HCT116 (cell line): Measurements from ENCODE around the gene LPAR3. TPM values are rescaled to one million over a fixed set of nuclear protein-coding genes. Genes with fewer than 3 reads are reported as not detected.

Experiments used
- ATAC-seq: fragments of 200-7000 bp; cut with Tn5 transposase; 2 replicates; pipeline ENCODE4 v1.9.1; 2020; ENCODE audit warnings: mild to moderate bottlenecking, moderate library complexity
- BruUV-seq: library from RNA; stranded (reverse); fragments of 400-500 nt; replicated peaks from 2 replicates; lab custom pipeline; 2021; lab: Mats Ljungman, UMichigan
- CTCF ChIA-PET: fragments of 300-600 bp; sonication (Branson Sonifier 250); formaldehyde crosslinking; loops from one replicate; lab custom pipeline; 2021; ENCODE audit warnings: antibody characterized with exemption; lab: Charles Lee
- POLR2A ChIA-PET: fragments of 300-600, 350-600 bp; sonication (Branson Sonifier 250); formaldehyde crosslinking; loops from one replicate; lab custom pipeline; 2021; ENCODE audit warnings: antibody characterized with exemption; lab: Charles Lee
- RAD21 ChIA-PET, 2 experiments: fragments of 300-600 bp; sonication (Branson Sonifier 250); formaldehyde crosslinking; loops; one replicate each; lab custom pipeline; 2023; ENCODE audit warnings: low total read pairs in 2 of 2; ENCODE audit not compliant: uncharacterized antibody in 2 of 2, unreplicated experiment in 2 of 2, low non-redundant PET in 1 of 2; lab: Charles Lee
- DNase-seq: peaks from one replicate; pipeline ENCODE4 v3.0.0-alpha.2; 2010; ENCODE audit warnings: low read depth, low spot score
- H2AFZ ChIP-seq: fragments of 200-600 bp; shearing (Covaris generic), sonication (generic); 2 replicates; pipeline ENCODE4 v1.6.1; 2017; ENCODE audit warnings: low read depth, mixed run types, mixed read lengths, antibody characterized with exemption, low read length; ENCODE audit not compliant: poor library complexity, severe bottlenecking
- H3K27ac ChIP-seq: 2 replicates; pipeline ENCODE4 v1.5.1; 2012; ENCODE audit warnings: low read depth, low read length
- H3K27me3 ChIP-seq: fragments of 200-600 bp; sonication (generic); 2 replicates; pipeline ENCODE4 v1.6.1; 2016; ENCODE audit warnings: mixed run types, low read length, mixed read lengths; ENCODE audit not compliant: insufficient read depth
- H3K36me3 ChIP-seq, 2 experiments: fragments of 200-500 bp in 1 of 2; fragments of 200-600 bp in 1 of 2; sonication (Bioruptor generic) in 1 of 2; sonication (generic) in 1 of 2; 2 replicates each; pipeline versions ENCODE4 v1.5.1 to v1.6.1; 2014 to 2016; ENCODE audit warnings: low read length in 2 of 2, inconsistent platforms in 1 of 2, mixed read lengths in 1 of 2, mixed run types in 1 of 2; ENCODE audit not compliant: insufficient read depth in 2 of 2, control insufficient read depth in 1 of 2
- H3K4me1 ChIP-seq, 2 experiments: fragments of 200-600 bp in 1 of 2; sonication (generic) in 1 of 2; 2 replicates each; pipeline versions ENCODE4 v1.5.1 to v1.6.1; 2012 to 2017; ENCODE audit warnings: low read length in 2 of 2, inconsistent platforms in 1 of 2, mild to moderate bottlenecking in 1 of 2, mixed read lengths in 1 of 2, mixed run types in 1 of 2, moderate library complexity in 1 of 2; ENCODE audit not compliant: insufficient read depth in 2 of 2, control insufficient read depth in 1 of 2
- H3K4me2 ChIP-seq: fragments of 200-600 bp; sonication (generic); 2 replicates; pipeline ENCODE4 v1.6.1; 2017; ENCODE audit warnings: mixed run types, low read length, mixed read lengths
- H3K4me3 ChIP-seq, 2 experiments: fragments of 200-600 bp in 1 of 2; sonication (generic) in 1 of 2; replicated peaks in 1 of 2; 2 replicates each; pipeline ENCODE4 v1.5.1; 2011 to 2016; ENCODE audit warnings: low read length in 2 of 2, control low read depth in 1 of 2, low read depth in 1 of 2, mild to moderate bottlenecking in 1 of 2, mixed read lengths in 1 of 2, mixed run types in 1 of 2
- H3K79me2 ChIP-seq: fragments of 200-600 bp; sonication (generic); 2 replicates; pipeline ENCODE4 v1.6.1; 2017; ENCODE audit warnings: mild to moderate bottlenecking, mixed run types, low read length, moderate library complexity, mixed read lengths; ENCODE audit not compliant: insufficient read depth
- H3K9ac ChIP-seq: fragments of 200-600 bp; sonication (generic); 2 replicates; pipeline ENCODE4 v1.6.1; 2016; ENCODE audit warnings: low read length, mixed read lengths
- H3K9me2 ChIP-seq: fragments of 200-600 bp; sonication (generic), shearing (Covaris generic); 2 replicates; pipeline ENCODE4 v1.6.1; 2017; ENCODE audit warnings: mixed run types, mild to moderate bottlenecking, moderate library complexity; ENCODE audit not compliant: insufficient read depth
- H3K9me3 ChIP-seq, 2 experiments: fragments of 200-500 bp in 1 of 2; fragments of 200-600 bp in 1 of 2; sonication (Bioruptor generic) in 1 of 2; sonication (generic) in 1 of 2; 2 replicates each; pipeline ENCODE4 v1.6.1; 2014 to 2017; ENCODE audit warnings: low read length in 2 of 2, mixed read lengths in 2 of 2, inconsistent platforms in 1 of 2, low read depth in 1 of 2, mild to moderate bottlenecking in 1 of 2, mixed run types in 1 of 2, moderate library complexity in 1 of 2; ENCODE audit not compliant: control insufficient read depth in 1 of 2, insufficient read depth in 1 of 2
- H4K20me1 ChIP-seq: fragments of 200-600 bp; sonication (generic), shearing (Covaris generic); 2 replicates; pipeline ENCODE4 v1.6.1; 2017; ENCODE audit warnings: mixed run types, mild to moderate bottlenecking, moderate library complexity; ENCODE audit not compliant: insufficient read depth
- CBX3 ChIP-seq: IDR thresholded peaks from 2 replicates; pipeline ENCODE4 v1.6.1; 2012; ENCODE audit warnings: low read depth
- CEBPB ChIP-seq: IDR thresholded peaks from 2 replicates; pipeline ENCODE4 v1.6.1; 2012; ENCODE audit warnings: low read depth
- EGR1 ChIP-seq: IDR thresholded peaks from 2 replicates; pipeline ENCODE4 v1.6.1; 2012; ENCODE audit warnings: low read depth
- EZH2 ChIP-seq: fragments of 200-600 bp; sonication (generic); IDR thresholded peaks from 2 replicates; pipeline ENCODE4 v1.6.1; 2017; ENCODE audit warnings: antibody characterized with exemption, mixed run types
- EZH2phosphoT487 ChIP-seq: fragments of 200-600 bp; IDR thresholded peaks from 2 replicates; pipeline ENCODE4 v1.6.1; 2018; ENCODE audit warnings: antibody characterized with exemption, borderline replicate concordance
- JUND ChIP-seq: IDR thresholded peaks from 2 replicates; pipeline ENCODE4 v1.6.1; 2012
- POLR2A ChIP-seq: IDR thresholded peaks from 2 replicates; pipeline ENCODE4 v1.7.0; 2011; ENCODE audit warnings: borderline replicate concordance; ENCODE audit not compliant: insufficient read depth, insufficient read length; ENCODE audit errors: extremely low read depth
- POLR2AphosphoS5 ChIP-seq: IDR thresholded peaks from 2 replicates; pipeline ENCODE4 v1.6.1; 2011; ENCODE audit warnings: mild to moderate bottlenecking, low read depth, low read length, moderate library complexity
- SIN3A ChIP-seq: IDR thresholded peaks from 2 replicates; pipeline ENCODE4 v1.6.1; 2012; ENCODE audit warnings: low read depth
- SP1 ChIP-seq: IDR thresholded peaks from 2 replicates; pipeline ENCODE4 v1.6.1; 2012; ENCODE audit warnings: low read depth
- SRF ChIP-seq: IDR thresholded peaks from 2 replicates; pipeline ENCODE4 v1.6.1; 2012; ENCODE audit warnings: low read depth
- YY1 ChIP-seq: IDR thresholded peaks from 2 replicates; pipeline ENCODE4 v1.6.1; 2011; ENCODE audit warnings: low read length, low read depth, moderate library complexity, mild to moderate bottlenecking; ENCODE audit not compliant: insufficient replicate concordance; ENCODE audit errors: extremely low read depth
- ZFX ChIP-seq: fragments of 450-650 bp; IDR thresholded peaks from 2 replicates; pipeline ENCODE4 v1.6.1; 2017
- ZNF274 ChIP-seq: fragments of 200-500 bp; sonication (Bioruptor generic); IDR thresholded peaks from 2 replicates; pipeline ENCODE4 v1.6.1; 2014; ENCODE audit warnings: mild to moderate bottlenecking, low read depth, low read length, inconsistent platforms
- intact Hi-C: fragments of 100-400 bp; cut with micrococcal nuclease; formaldehyde crosslinking; loops from 2 replicates; pipeline ENCODE4 v1.10.0; 2022
- total RNA-seq: library from RNA; stranded (reverse); gene quantifications from one replicate; pipeline ENCODE4 v1.2.1, GENCODE V29; 2021; ENCODE audit not compliant: unreplicated experiment
- TF ChIP-seq, protein P1 (sequence below), 3 experiments: fragments of 200-600 bp in 1 of 3; sonication (generic) in 1 of 3; IDR thresholded peaks in 2 of 3; conservative IDR thresholded peaks in 1 of 3; 2 replicates each; pipeline ENCODE4 v1.5.1; 2012 to 2017; ENCODE audit warnings: low read depth in 2 of 3, low read length in 2 of 3, antibody characterized with exemption in 1 of 3, borderline replicate concordance in 1 of 3, control low read depth in 1 of 3, mild to moderate bottlenecking in 1 of 3, mixed read lengths in 1 of 3, mixed run types in 1 of 3, moderate library complexity in 1 of 3; ENCODE audit not compliant: insufficient read depth in 1 of 3
- TF ChIP-seq, protein P2 (sequence below): IDR thresholded peaks from 2 replicates; pipeline ENCODE4 v1.6.1; 2011; ENCODE audit warnings: mild to moderate bottlenecking, low read length, moderate library complexity; ENCODE audit not compliant: insufficient replicate concordance; ENCODE audit errors: extremely low read depth
- TF ChIP-seq, protein P3 (sequence below): IDR thresholded peaks from 2 replicates; pipeline ENCODE4 v1.6.1; 2012

Gene LPAR3
- total RNA-seq, 1 experiment from 2014 or later: 27.2 TPM

DNA sequence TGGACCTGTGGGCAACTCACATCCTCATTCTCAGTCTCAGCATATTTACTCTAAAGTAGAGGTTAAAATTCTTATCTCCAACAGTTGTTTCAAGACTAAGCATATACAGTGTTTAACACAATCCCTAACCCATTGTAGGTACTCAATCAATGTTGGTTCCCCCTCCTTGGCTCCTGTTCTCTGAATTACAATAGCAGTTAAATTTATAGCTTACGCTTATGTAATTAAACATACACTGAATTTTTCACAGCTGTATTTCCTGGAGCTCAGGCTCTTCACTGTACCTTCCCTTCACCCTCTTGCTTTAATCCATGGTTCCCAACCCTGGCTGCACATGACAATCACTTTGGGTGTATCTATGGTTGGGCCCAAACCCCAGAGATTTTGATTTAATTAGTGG, 89.4 kb downstream of the LPAR3 start:
- POLR2A ChIA-PET: interaction anchor here (1.7 kb wide), 1 partner anchor 7 kb away, joined by 5 read pairs; no protein-coding TSS in a partner anchor
- no peak for ATAC-seq

More for the DNA sequence above, 89.4 kb downstream of the LPAR3 start:
- H3K4me2 ChIP-seq: no peak overlapping the region
- no peak overlapping the region for H3K4me3 ChIP-seq
- no peak overlapping the region for H3K27ac ChIP-seq
- no peak overlapping the region for H2AFZ ChIP-seq
- RAD21 ChIA-PET: no interaction called here
- no peaks in the 10 kb centered on the region for H3K9me3 ChIP-seq
- H3K4me1 ChIP-seq: no peaks in the 10 kb centered on the region
- no TSS peak for BruUV-seq
- CTCF ChIA-PET: interaction anchor here (1.0 to 2.5 kb wide), 2 partner anchors 21 to 31 kb away, joined by 3 to 13 read pairs; no protein-coding TSS in a partner anchor
- no peaks in the 10 kb centered on the region for H3K27me3 ChIP-seq
- DNase-seq: no peak
- no peaks in the 10 kb centered on the region for H3K9me2 ChIP-seq
- H4K20me1 ChIP-seq: no peaks in the 10 kb centered on the region
- H3K79me2 ChIP-seq: no peaks in the 10 kb centered on the region
- intact Hi-C loops: no loop called here
- H3K9ac ChIP-seq: no peak overlapping the region
- TF ChIP-seq POLR2A (no peak), ZFX (no peak), YY1 (no peak), CEBPB (no peak), ZNF274 (no peak), EZH2 (no peak), EGR1 (no peak), JUND (no peak), SIN3A (no peak), CBX3 (no peak), EZH2phosphoT487 (no peak), POLR2AphosphoS5 (no peak), SP1 (no peak), SRF (no peak)
- TF ChIP-seq, protein P1, sequence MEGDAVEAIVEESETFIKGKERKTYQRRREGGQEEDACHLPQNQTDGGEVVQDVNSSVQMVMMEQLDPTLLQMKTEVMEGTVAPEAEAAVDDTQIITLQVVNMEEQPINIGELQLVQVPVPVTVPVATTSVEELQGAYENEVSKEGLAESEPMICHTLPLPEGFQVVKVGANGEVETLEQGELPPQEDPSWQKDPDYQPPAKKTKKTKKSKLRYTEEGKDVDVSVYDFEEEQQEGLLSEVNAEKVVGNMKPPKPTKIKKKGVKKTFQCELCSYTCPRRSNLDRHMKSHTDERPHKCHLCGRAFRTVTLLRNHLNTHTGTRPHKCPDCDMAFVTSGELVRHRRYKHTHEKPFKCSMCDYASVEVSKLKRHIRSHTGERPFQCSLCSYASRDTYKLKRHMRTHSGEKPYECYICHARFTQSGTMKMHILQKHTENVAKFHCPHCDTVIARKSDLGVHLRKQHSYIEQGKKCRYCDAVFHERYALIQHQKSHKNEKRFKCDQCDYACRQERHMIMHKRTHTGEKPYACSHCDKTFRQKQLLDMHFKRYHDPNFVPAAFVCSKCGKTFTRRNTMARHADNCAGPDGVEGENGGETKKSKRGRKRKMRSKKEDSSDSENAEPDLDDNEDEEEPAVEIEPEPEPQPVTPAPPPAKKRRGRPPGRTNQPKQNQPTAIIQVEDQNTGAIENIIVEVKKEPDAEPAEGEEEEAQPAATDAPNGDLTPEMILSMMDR (IDR thresholded peaks at IDR 0.05 in 2 of 3, conservative IDR thresholded peaks at IDR 0.05 in 1 of 3; ENCODE audit: borderline replicate concordance in 1 of 3, insufficient read depth in 1 of 3, low read depth in 2 of 3, low read length in 2 of 3): no peak
- TF ChIP-seq, protein P2, sequence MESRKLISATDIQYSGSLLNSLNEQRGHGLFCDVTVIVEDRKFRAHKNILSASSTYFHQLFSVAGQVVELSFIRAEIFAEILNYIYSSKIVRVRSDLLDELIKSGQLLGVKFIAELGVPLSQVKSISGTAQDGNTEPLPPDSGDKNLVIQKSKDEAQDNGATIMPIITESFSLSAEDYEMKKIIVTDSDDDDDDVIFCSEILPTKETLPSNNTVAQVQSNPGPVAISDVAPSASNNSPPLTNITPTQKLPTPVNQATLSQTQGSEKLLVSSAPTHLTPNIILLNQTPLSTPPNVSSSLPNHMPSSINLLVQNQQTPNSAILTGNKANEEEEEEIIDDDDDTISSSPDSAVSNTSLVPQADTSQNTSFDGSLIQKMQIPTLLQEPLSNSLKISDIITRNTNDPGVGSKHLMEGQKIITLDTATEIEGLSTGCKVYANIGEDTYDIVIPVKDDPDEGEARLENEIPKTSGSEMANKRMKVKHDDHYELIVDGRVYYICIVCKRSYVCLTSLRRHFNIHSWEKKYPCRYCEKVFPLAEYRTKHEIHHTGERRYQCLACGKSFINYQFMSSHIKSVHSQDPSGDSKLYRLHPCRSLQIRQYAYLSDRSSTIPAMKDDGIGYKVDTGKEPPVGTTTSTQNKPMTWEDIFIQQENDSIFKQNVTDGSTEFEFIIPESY: no peak
- TF ChIP-seq, protein P3, sequence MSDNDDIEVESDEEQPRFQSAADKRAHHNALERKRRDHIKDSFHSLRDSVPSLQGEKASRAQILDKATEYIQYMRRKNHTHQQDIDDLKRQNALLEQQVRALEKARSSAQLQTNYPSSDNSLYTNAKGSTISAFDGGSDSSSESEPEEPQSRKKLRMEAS: no peak
- no peaks in the 10 kb centered on the region for H3K36me3 ChIP-seq
